K562 (cell line): Measurements from ENCODE around the gene PRMT2. TPM values are rescaled to one million over a fixed set of nuclear protein-coding genes. Genes with fewer than 3 reads are reported as not detected.

Experiments used
- ATAC-seq: fragments of 200-7000 bp; cut with Tn5 transposase; 3 replicates; pipeline ENCODE4 v1.9.1; 2020; ENCODE audit warnings: moderate library complexity
- BruUV-seq: library from RNA; stranded (reverse); fragments of 400-500 nt; replicated peaks from 2 replicates; lab custom pipeline; 2021; lab: Mats Ljungman, UMichigan
- CTCF ChIA-PET: fragments of 300-600 bp; formaldehyde crosslinking; extraction: SDS; loops from one replicate; lab custom pipeline; 2021; ENCODE audit warnings: low intra/inter-chr PET ratio; lab: Yijun Ruan, JAX
- POLR2A ChIA-PET: fragments of 300-600, 350-650 bp; sonication (Branson Sonifier 250); formaldehyde crosslinking; extraction: SDS; loops from one replicate; lab custom pipeline; 2021; ENCODE audit warnings: antibody characterized with exemption, inconsistent platforms; lab: Yijun Ruan, JAX
- DNase-seq, 4 experiments: peaks; one replicate each; pipeline versions ENCODE4 v3.0.0 to v3.0.0-alpha.2; 2011 to 2018; ENCODE audit warnings: low spot score in 3 of 4, mixed read lengths in 3 of 4; ENCODE audit errors: extremely low read depth in 1 of 4
- FAIRE-seq: peaks from 2 replicates; lab custom pipeline; 2011; peaks lifted over from hg19 to GRCh38; lab: Jason Lieb, UNC
- H2AFZ ChIP-seq: 2 replicates; pipeline ENCODE4 v1.6.0; 2011; ENCODE audit warnings: low read depth, low read length, control low read depth, inconsistent platforms
- H3K27ac ChIP-seq: fragments of 200-600 bp; 3 replicates; pipeline ENCODE4 v1.8.0; 2011; ENCODE audit warnings: low read depth, mild to moderate bottlenecking, control low read depth, inconsistent platforms, low read length, moderate library complexity, mixed read lengths; ENCODE audit errors: extremely low read depth
- H3K27me3 ChIP-seq, 2 experiments: fragments of 300-600 bp in 1 of 2; 2 replicates in 1 of 2; 3 replicates in 1 of 2; pipeline versions ENCODE4 v1.6.0 to v1.8.0; 2011; ENCODE audit warnings: inconsistent platforms in 2 of 2, low read length in 2 of 2, mild to moderate bottlenecking in 1 of 2, mixed read lengths in 1 of 2, moderate library complexity in 1 of 2; ENCODE audit not compliant: control insufficient read depth in 2 of 2, insufficient read depth in 2 of 2
- H3K36me3 ChIP-seq: fragments of 300-600 bp; 3 replicates; pipeline ENCODE4 v1.8.0; 2011; ENCODE audit warnings: mild to moderate bottlenecking, low read length, inconsistent platforms; ENCODE audit not compliant: control insufficient read depth, insufficient read depth
- H3K4me1 ChIP-seq, 2 experiments: fragments of 200-600 bp in 1 of 2; replicated peaks in 1 of 2; 2 replicates in 1 of 2; 3 replicates in 1 of 2; pipeline versions ENCODE4 v1.5.1 to v1.8.0; 2011; ENCODE audit warnings: inconsistent platforms in 2 of 2, low read length in 2 of 2, mild to moderate bottlenecking in 1 of 2, mixed read lengths in 1 of 2, moderate library complexity in 1 of 2; ENCODE audit not compliant: control insufficient read depth in 2 of 2, insufficient read depth in 2 of 2
- H3K4me2 ChIP-seq: 2 replicates; pipeline ENCODE4 v1.6.1; 2011; ENCODE audit warnings: low read length, control low read depth, inconsistent platforms, mixed read lengths; ENCODE audit not compliant: insufficient read depth
- H3K4me3 ChIP-seq: fragments of 200-600 bp; sonication (generic), shearing (Covaris generic); 2 replicates; pipeline ENCODE4 v1.5.1; 2016; ENCODE audit warnings: control low read depth, inconsistent platforms
- H3K79me2 ChIP-seq: fragments of 200-600 bp; 3 replicates; pipeline ENCODE4 v1.8.0; 2011; ENCODE audit warnings: low read length, inconsistent platforms; ENCODE audit not compliant: control insufficient read depth, insufficient read depth
- H3K9ac ChIP-seq, 2 experiments: 2 replicates each; pipeline versions ENCODE4 v1.6.0 to v1.6.1; 2011; ENCODE audit warnings: low read depth in 2 of 2, low read length in 2 of 2, control low read depth in 1 of 2, inconsistent platforms in 1 of 2, mild to moderate bottlenecking in 1 of 2, mixed read lengths in 1 of 2; ENCODE audit not compliant: insufficient read depth in 1 of 2
- H3K9me1 ChIP-seq: one replicate; pipeline ENCODE4 v1.6.0; 2011; ENCODE audit warnings: inconsistent platforms, mild to moderate bottlenecking, low read length, moderate library complexity; ENCODE audit not compliant: control insufficient read depth, insufficient read depth
- H3K9me3 ChIP-seq: replicated peaks from 2 replicates; pipeline ENCODE4 v1.5.1; 2011; ENCODE audit warnings: low read depth, low read length, inconsistent platforms; ENCODE audit not compliant: control insufficient read depth, insufficient read depth
- H4K20me1 ChIP-seq: replicated peaks from 2 replicates; pipeline ENCODE4 v1.6.1; 2011; ENCODE audit warnings: low read length, inconsistent platforms, mixed read lengths; ENCODE audit not compliant: control insufficient read depth, insufficient read depth
- CEBPG ChIP-seq, 3 experiments: fragments of 200-800 bp in 1 of 3; sonication (Bioruptor generic) in 1 of 3; sonication (generic) in 1 of 3; formaldehyde crosslinking in 1 of 3; IDR thresholded peaks in 2 of 3; conservative IDR thresholded peaks in 1 of 3; 2 replicates each; pipeline versions ENCODE4 v1.6.1 to v1.8.0; 2016 to 2022; ENCODE audit warnings: missing compliant biosample characterization in 2 of 3, missing genetic modification characterization in 2 of 3, mild to moderate bottlenecking in 1 of 3, missing genetic modification reagents in 1 of 3
- GATAD2B ChIP-seq: fragments of 450-650 bp; IDR thresholded peaks from 2 replicates; pipeline ENCODE4 v1.6.1; 2017; ENCODE audit warnings: mild to moderate bottlenecking, borderline replicate concordance
- KDM5B ChIP-seq: fragments of 200-600 bp; sonication (generic); IDR thresholded peaks from 2 replicates; pipeline ENCODE4 v1.6.1; 2012; ENCODE audit warnings: low read depth, mild to moderate bottlenecking, moderate library complexity, low read length, control low read depth, inconsistent platforms; ENCODE audit not compliant: insufficient replicate concordance
- MTA1 ChIP-seq: fragments of 450-650 bp; IDR thresholded peaks from 2 replicates; pipeline ENCODE4 v1.6.1; 2017; ENCODE audit warnings: borderline replicate concordance
- NONO ChIP-seq, 2 experiments: fragments of 200-400 bp in 1 of 2; fragments of 450-650 bp in 1 of 2; formaldehyde crosslinking in 1 of 2; IDR thresholded peaks; 2 replicates each; pipeline ENCODE4 v1.6.1; 2017; ENCODE audit warnings: low read depth in 2 of 2, mild to moderate bottlenecking in 2 of 2, moderate library complexity in 2 of 2, low read length in 1 of 2
- SETDB1 ChIP-seq: IDR thresholded peaks from one replicate; pipeline ENCODE4 v1.6.1; 2012; ENCODE audit warnings: low read length, control low read depth, inconsistent platforms
- SMAD1 ChIP-seq: fragments of 150-350 bp; IDR thresholded peaks from 2 replicates; pipeline ENCODE4 v1.6.1; 2014; ENCODE audit warnings: low read length, low read depth; ENCODE audit not compliant: partially characterized antibody
- ZNF212 ChIP-seq: fragments of 450-650 bp; formaldehyde crosslinking; IDR thresholded peaks from 2 replicates; pipeline ENCODE4 v1.4.0; 2020; ENCODE audit warnings: mild to moderate bottlenecking
- ZNF24 ChIP-seq: fragments of 450-650 bp; IDR thresholded peaks from 2 replicates; pipeline ENCODE4 v1.6.1; 2016
- WGBS: fragments of 100-300 bp; shearing (Covaris generic); methylation state at CpG from one replicate; pipeline ENCODE4 v1.1.6; 2016; ENCODE audit warnings: low coverage, mixed read lengths; ENCODE audit not compliant: insufficient coverage; ENCODE audit errors: missing lambda C conversion rate; 5-methylcytosine and 5-hydroxymethylcytosine counted together
- in situ Hi-C: fragments of 300-500 bp; cut with MboI; formaldehyde crosslinking; loops from 4 replicates; pipeline ENCODE4 v1.15.0; 2018; ENCODE audit warnings: inconsistent platforms, mixed read lengths
- intact Hi-C: fragments of 100-400 bp; cut with micrococcal nuclease; formaldehyde crosslinking; loops from 2 replicates; pipeline ENCODE4 v1.14.2; 2022
- polyA plus RNA-seq, 8 experiments: library from polyadenylated mRNA; depleted of rRNA in 4 of 8; stranded (reverse) in 5 of 8; unstranded in 3 of 8; fragments of >200 nt; fragmentation: Nextera tagmentation in 2 of 8; fragmentation: Illumina TruSeq in 1 of 8; extraction: Ambion mirVana in 2 of 8; extraction: Trizol in 1 of 8; gene quantifications; 2 replicates each; pipeline versions ENCODE4 v1.2.1 to v1.2.3, GENCODE V29; 2011 to 2014; ENCODE audit warnings: inconsistent platforms in 1 of 8, missing spikeins in 1 of 8
- total RNA-seq, 7 experiments: library from RNA; depleted of rRNA in 6 of 7; stranded (reverse); fragments of >200 nt in 6 of 7; fragmentation: Illumina TruSeq in 2 of 7; extraction: Trizol in 2 of 7; gene quantifications; 2 replicates each; pipeline versions ENCODE4 v1.2.1 to v1.2.3, GENCODE V29; 2011 to 2021; ENCODE audit warnings: low replicate concordance in 1 of 7
- TF ChIP-seq, protein P1 (sequence below): fragments of 200-800 bp; sonication (Bioruptor generic); IDR thresholded peaks from 2 replicates; pipeline ENCODE4 v1.6.1; 2017; ENCODE audit warnings: missing genetic modification characterization, missing compliant biosample characterization
- TF ChIP-seq, protein P2 (sequence below): fragments of 450-650 bp; IDR thresholded peaks from 2 replicates; pipeline ENCODE4 v1.7.1; 2018; ENCODE audit warnings: mild to moderate bottlenecking, low read depth; ENCODE audit not compliant: partially characterized antibody
- TF ChIP-seq, protein P3 (sequence below): fragments of 450-650 bp; formaldehyde crosslinking; IDR thresholded peaks from 2 replicates; pipeline ENCODE4 v1.4.0; 2020; ENCODE audit warnings: mild to moderate bottlenecking, moderate library complexity

Gene PRMT2
- total and polyA plus RNA-seq, 9 of the 15 experiments (the other 6 are each of a cell fraction or from before 2014, with no cell fraction given) = 37.2 to 85.7 (median 59.3) TPM

DNA sequence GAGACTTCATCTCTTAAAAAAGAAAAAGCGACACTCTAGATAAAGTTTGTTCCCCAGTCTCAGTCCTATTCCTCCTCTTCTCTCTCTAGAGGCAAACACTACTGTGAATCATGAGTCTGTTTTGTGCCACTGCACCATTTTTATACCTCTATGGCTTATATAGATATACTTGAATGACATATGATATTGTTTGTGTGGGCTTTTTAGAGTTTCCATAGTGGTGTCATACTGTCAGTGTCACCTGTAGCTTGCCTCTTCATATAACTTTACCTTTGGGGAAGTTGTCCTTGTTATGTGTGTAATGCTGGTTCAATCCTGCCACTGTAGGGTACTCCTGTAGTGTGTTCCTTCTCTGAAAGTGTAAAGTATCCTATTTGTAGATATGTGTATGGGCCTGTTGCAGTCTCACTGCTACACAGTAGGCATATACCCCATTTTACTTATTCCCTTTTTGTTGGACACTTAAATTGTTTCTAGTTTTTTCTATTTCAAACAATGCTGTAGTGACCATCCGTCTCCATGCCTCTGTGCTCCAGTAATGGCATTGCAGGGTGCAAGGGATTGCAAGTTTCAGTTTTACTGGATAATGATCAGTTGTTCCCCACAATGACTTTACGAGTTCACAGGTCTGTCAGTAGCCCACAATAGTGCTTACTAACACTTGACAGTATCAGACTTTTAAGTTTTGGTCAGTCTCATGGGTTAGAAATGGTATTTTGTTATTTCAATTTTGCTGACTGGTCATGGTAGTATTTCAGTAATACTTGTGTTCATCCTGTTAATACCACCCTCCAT, 2.7 kb downstream of the PRMT2 start:
- DNase-seq = peak in 2 of 4 experiments; percentile 58 to 72
- BruUV-seq = no TSS peak
- 5% methylated on average over 3 of the region's 3 CpGs for WGBS
- Histone ChIP-seq H3K4me2 (peak overlapping the region; percentile 72), H3K36me3 (peaks cover 37% of the 10 kb centered on the region; the same call in 2 of the 3 replicates), H3K4me1 (peaks cover 14 to 25% of the 10 kb centered on the region in 2 experiments; a peak in 4 of 5 replicates), H3K9me3 (no peaks in the 10 kb centered on the region), H2AFZ (0 out of 2 replicates have a peak overlapping the region, but pooled peaks have one; percentile 29), H4K20me1 (no peaks in the 10 kb centered on the region), H3K9me1 (no peaks in the 10 kb centered on the region), H3K27me3 (no peaks in the 10 kb centered on the region), H3K27ac (peak overlapping the region; percentile 71), H3K4me3 (peak overlapping the region; percentile 8; the same call in 1 of the 2 replicates), H3K79me2 (peaks cover 45% of the 10 kb centered on the region), H3K9ac (peak overlapping the region in 1 of 2 experiments; percentile 47; a peak in 2 of 4 replicates)
- ChIA-PET CTCF (no interaction called here), POLR2A (interaction anchor here (0.8 kb wide), 1 partner anchor 32 kb away, joined by 3 read pairs; no protein-coding TSS in a partner anchor)
- in situ Hi-C loops (no loop called here), intact Hi-C loops (no loop called here)
- peak; percentile 83 for FAIRE-seq
- peak; percentile 58 for ATAC-seq
- no peak for TF ChIP-seq MTA1
- peak; percentile 79 for TF ChIP-seq CEBPG (CRISPR knock-in tag; IDR thresholded peaks at IDR 0.05)
- 0 out of 4 replicates have a peak, but pooled peaks of 1 of the 2 experiments have one; percentile 36 for TF ChIP-seq CEBPG (tag; conservative IDR thresholded peaks at IDR 0.05 in 1 of 2, IDR thresholded peaks at IDR 0.05 in 1 of 2)
- TF ChIP-seq SETDB1 = no peak
- TF ChIP-seq GATAD2B = peak; percentile 66
- TF ChIP-seq, protein P1, sequence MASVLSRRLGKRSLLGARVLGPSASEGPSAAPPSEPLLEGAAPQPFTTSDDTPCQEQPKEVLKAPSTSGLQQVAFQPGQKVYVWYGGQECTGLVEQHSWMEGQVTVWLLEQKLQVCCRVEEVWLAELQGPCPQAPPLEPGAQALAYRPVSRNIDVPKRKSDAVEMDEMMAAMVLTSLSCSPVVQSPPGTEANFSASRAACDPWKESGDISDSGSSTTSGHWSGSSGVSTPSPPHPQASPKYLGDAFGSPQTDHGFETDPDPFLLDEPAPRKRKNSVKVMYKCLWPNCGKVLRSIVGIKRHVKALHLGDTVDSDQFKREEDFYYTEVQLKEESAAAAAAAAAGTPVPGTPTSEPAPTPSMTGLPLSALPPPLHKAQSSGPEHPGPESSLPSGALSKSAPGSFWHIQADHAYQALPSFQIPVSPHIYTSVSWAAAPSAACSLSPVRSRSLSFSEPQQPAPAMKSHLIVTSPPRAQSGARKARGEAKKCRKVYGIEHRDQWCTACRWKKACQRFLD (CRISPR knock-in tag) = no peak
- TF ChIP-seq SMAD1 = no peak
- no peak for TF ChIP-seq KDM5B
- TF ChIP-seq, protein P2, sequence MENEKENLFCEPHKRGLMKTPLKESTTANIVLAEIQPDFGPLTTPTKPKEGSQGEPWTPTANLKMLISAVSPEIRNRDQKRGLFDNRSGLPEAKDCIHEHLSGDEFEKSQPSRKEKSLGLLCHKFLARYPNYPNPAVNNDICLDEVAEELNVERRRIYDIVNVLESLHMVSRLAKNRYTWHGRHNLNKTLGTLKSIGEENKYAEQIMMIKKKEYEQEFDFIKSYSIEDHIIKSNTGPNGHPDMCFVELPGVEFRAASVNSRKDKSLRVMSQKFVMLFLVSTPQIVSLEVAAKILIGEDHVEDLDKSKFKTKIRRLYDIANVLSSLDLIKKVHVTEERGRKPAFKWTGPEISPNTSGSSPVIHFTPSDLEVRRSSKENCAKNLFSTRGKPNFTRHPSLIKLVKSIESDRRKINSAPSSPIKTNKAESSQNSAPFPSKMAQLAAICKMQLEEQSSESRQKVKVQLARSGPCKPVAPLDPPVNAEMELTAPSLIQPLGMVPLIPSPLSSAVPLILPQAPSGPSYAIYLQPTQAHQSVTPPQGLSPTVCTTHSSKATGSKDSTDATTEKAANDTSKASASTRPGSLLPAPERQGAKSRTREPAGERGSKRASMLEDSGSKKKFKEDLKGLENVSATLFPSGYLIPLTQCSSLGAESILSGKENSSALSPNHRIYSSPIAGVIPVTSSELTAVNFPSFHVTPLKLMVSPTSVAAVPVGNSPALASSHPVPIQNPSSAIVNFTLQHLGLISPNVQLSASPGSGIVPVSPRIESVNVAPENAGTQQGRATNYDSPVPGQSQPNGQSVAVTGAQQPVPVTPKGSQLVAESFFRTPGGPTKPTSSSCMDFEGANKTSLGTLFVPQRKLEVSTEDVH = peak; percentile 8
- 0 out of 2 replicates have a peak, but pooled peaks have one; percentile 55 for TF ChIP-seq ZNF212 (CRISPR knock-in tag)
- TF ChIP-seq ZNF24 = peak; percentile 49; the same call in 1 of the 2 replicates
- TF ChIP-seq NONO (IDR thresholded peaks at IDR 0.05; ENCODE audit: low read depth in 2 of 2, low read length in 1 of 2) = peak in 1 of 2 experiments; percentile 48; a peak in 1 of 4 replicates
- TF ChIP-seq, protein P3, sequence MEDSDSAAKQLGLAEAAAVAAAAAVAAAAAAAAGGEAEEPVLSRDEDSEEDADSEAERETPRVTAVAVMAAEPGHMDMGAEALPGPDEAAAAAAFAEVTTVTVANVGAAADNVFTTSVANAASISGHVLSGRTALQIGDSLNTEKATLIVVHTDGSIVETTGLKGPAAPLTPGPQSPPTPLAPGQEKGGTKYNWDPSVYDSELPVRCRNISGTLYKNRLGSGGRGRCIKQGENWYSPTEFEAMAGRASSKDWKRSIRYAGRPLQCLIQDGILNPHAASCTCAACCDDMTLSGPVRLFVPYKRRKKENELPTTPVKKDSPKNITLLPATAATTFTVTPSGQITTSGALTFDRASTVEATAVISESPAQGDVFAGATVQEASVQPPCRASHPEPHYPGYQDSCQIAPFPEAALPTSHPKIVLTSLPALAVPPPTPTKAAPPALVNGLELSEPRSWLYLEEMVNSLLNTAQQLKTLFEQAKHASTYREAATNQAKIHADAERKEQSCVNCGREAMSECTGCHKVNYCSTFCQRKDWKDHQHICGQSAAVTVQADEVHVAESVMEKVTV (CRISPR knock-in tag) = 0 out of 2 replicates have a peak, but pooled peaks have one; percentile 14
